AG09319 (cell line): ENCODE data around the gene TSKU.

Experiments used
- DNase-seq: peaks from one replicate; pipeline ENCODE4 v3.0.0-alpha.2; 2010; ENCODE audit warnings: low read depth; ENCODE audit errors: extremely low read depth
- CTCF ChIP-seq: IDR thresholded peaks from 2 replicates; pipeline ENCODE4 v1.5.1; 2011; ENCODE audit warnings: low read depth, mild to moderate bottlenecking, inconsistent platforms, low read length, moderate library complexity

TSKU gene

GRCh38 chr11:76783294-76783895 is at the start of gene TSKU:
TSS of gene TSKU (plus strand) at chr11:76783356. CDS start at chr11:76795617, 12,261 bp downstream.
- DNase-seq: no peak
- TF ChIP-seq CTCF: no peak

- peak; percentile 37 for DNase-seq
- peak; percentile 51 for TF ChIP-seq CTCF
Observed at GRCh38 chr11:76733906-76734305, 49.2 kb upstream of the TSKU start.

- TF ChIP-seq CTCF: no peak
- no peak for DNase-seq
Observed at GRCh38 chr11:76734456-76735420, 48.4 kb upstream of the TSKU start.

- no peak for DNase-seq
- TF ChIP-seq CTCF: no peak
Observed at GRCh38 chr11:76735841-76736240, 47.3 kb upstream of the TSKU start.

- TF ChIP-seq CTCF: no peak
- no peak for DNase-seq
Observed at GRCh38 chr11:76736266-76736665, 46.9 kb upstream of the TSKU start.

- DNase-seq: no peak
- no peak for TF ChIP-seq CTCF
Observed at GRCh38 chr11:76736773-76737495, 46.2 kb upstream of the TSKU start.
